GM21737 (cell line): ENCODE results near the gene PLEKHJ1.

Experiments
- ATAC-seq: cut with Tn5 transposase; IDR thresholded peaks from one replicate; pipeline ENCODE4 v1.9.1; 2021; ENCODE audit warnings: mild to moderate bottlenecking, moderate library complexity; ENCODE audit not compliant: unreplicated experiment

The PLEKHJ1 gene

DNA sequence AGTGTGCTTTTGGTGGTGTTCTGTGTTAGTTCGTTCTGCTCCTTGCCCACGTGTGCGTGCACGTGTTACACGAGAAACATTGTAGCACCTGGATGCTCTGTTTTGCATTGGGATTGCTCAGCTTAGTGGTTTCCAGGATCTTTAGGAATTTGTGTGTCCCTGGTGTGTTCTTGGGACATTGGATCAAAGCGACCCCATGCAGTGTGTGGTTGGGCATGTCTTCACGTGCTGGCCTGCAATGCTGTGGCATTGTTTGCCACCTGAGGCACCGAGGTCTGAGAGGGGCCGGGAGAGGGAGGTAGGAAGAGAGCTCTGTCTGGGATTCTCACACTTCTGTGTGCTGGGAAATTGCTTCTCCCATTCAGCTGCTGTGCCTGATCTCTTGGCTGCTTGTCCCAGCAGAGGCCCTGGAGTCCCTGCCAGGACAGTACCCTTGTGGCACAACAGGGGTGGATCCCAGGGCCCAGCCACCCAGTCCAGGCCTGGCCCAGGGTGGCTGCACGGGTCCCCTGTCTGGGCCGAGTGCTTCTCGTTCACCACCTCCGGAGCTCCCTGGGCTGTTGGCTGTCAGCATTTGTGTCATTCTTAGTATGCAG lies 11.3 kb downstream of the PLEKHJ1 start:
- ATAC-seq: no peak

DNA sequence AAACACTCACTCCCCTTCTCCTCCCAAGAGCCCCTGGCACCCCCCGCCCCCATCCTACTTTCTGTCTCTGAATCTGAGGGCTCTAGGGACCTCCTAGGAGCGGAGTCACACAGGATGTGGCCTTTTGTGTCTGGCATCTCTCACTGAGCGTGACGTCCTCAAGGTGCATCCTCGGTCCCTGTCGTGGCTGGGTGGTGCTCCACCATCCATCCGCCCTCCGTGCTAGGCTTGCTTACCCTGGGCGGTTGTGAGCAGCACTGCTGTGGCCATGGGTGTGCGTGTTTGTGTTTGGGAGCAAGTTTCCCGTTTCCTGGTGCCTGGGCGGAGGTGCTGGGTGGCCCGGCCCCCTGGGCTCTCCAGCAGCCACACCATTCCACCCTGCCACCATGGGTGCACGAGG lies 12.2 kb downstream of the PLEKHJ1 start:
- ATAC-seq: no peak

DNA sequence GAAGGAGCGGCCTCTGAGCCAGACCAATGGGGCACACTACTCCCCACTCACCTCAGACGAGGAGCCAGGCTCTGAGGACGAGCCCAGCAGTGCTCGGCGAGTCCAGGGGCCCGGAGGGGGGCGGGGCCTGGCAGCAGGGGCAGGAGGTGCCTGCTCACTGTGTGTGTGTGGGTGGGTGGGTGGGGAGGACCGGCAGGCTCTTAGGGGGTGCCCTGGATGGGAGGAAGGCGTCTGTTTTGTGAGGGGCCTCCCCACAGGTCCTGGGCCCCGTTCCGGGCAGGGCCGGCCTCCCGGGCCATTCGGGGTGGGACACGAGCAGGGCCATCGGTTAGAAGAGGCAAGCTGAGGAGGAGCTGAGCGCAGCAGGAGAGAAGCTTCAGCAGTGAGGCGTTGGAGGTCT lies 12.7 kb downstream of the PLEKHJ1 start:
- ATAC-seq: no peak

DNA sequence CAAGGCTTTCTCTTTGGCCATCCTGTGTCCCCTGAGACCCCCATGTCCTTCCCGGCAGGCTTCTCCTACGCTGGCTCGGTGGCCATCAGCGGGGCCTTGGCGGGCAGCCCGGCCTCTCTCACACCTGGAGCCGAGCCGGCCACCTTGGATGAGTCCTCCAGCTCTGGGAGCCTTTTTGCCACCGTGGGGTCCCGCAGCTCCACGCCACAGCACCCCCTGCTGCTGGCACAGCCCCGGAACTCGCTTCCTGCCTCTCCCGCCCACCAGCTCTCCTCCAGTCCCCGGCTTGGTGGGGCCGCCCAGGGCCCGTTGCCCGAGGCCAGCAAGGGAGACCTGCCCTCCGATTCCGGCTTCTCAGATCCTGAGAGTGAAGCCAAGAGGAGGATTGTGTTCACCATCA lies 14.2 kb downstream of the PLEKHJ1 start:
- ATAC-seq: no peak

DNA sequence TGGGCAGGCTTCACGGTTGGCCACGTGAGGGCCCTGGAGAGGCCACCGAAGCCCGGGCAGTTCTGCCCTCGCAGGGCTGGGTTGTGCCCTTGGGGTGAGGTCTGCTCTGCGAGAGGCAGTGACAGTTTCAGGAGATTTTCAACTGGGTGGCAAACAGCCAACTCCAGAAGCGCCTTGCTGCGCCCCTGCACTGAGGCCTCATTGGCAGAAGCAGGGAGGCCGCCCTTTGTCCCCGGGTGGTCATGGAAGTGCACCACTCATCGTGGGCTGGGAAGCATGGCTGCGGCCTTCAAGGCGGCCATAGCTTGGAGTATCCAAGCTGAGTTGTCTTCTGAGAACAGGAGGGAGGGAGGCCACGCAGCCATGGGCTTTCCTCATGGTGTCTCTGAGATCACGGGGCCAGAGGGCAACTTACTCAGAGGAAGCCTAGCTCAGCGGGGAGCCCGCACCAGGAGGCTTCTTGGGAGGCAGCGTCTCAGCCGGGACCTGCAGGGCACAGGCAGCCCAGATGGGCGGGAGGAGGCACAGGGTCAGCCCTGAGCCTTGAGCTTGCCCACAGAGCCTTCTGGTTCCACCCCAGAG lies 14.8 kb downstream of the PLEKHJ1 start:
- ATAC-seq: no peak

DNA sequence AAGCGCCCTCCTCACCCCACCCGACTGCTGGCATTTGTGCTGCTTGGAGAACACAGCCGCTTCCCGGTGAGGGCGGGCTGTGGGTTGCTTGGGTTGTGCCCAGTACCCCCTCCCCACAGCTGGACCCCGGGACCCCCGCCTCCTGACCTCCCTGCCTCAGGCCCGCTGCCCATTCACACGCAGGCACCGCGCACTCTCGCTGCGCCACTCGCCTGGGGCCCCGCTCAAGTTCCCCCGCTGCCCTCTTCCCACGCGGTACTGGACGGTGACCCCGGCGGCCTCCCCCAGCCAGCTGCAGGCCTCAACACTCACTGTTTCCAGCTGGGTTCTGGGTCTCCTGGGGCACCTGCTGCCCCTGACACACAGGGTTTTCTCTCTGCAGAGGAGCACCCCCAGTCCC lies 16.4 kb downstream of the PLEKHJ1 start:
- no peak for ATAC-seq

DNA sequence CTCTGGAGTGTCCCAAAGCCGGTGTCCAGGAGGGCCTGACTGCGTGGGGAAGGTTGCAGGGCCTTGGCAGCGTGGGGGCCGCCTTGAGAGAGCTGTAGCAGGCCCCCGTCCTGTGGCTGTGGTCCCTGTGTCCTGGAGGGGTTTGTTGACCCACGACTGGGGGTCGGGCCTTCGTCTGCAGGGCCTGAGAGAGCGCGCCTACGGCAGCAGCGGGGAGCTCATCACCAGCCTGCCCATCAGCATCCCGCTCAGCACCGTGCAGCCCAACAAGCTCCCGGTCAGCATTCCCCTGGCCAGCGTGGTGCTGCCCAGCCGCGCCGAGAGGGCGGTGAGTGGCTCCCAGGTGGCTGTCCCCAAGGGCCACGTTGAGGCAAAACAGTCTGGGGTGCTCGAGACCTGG lies 18.5 kb downstream of the PLEKHJ1 start:
- ATAC-seq: no peak

DNA sequence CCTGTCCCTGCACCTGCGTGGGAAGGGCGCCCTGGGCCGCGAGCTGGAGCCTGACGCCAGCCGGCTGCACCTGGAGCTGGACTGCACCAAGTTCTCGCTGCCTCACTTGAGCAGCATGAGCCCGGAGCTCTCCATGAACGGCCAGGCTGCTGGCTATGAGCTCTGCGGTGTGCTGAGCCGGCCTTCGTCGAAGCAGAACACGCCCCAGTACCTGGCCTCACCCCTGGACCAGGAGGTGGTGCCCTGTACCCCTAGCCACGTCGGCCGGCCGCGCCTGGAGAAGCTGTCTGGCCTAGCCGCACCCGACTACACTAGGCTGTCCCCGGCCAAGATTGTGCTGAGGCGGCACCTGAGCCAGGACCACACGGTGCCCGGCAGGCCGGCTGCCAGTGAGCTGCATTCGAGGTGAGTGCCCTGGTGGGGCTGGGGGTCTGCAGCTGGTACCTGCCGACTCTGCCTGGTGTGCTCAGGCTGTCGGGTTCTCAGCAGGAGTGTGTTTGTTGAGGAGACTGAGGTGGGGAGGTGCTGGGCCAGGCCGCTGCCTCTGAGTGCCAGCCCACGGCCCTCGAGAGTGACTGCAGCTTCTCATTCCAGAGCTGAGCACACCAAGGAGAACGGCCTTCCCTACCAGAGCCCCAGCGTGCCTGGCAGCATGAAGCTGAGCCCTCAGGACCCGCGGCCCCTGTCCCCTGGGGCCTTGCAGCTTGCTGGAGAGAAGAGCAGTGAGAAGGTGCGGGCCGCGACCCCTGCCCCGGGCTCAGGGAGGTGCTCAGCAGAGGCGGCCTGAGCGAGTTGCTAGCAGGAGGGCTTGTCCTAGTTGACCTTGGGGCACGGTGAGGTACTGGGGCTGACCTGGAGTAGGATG lies 19.5 kb downstream of the PLEKHJ1 start:
- ATAC-seq: no peak

DNA sequence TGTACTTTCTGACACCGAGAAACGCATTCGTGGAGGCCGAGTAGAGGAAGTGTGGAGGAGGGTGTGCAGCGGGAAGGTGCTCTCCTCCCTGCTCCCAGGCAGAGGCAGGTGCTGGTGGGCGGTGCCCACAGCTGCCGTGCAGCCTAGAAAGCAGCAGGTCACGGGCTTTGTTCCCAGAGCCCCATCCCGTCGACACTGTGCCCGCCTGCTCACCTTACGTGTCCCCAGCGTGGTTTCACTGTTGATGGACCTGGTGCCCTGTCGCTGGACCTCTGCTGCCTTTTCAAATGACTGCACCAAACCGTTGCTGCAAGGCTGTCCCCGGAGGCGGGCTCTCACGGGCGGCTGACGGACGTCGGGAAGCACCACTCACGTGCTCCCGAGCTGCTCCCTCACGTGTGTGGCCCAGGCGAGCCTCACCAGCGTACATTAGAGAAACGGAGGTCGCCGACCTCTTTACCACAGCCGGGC lies 20.8 kb downstream of the PLEKHJ1 start:
- ATAC-seq: no peak

DNA sequence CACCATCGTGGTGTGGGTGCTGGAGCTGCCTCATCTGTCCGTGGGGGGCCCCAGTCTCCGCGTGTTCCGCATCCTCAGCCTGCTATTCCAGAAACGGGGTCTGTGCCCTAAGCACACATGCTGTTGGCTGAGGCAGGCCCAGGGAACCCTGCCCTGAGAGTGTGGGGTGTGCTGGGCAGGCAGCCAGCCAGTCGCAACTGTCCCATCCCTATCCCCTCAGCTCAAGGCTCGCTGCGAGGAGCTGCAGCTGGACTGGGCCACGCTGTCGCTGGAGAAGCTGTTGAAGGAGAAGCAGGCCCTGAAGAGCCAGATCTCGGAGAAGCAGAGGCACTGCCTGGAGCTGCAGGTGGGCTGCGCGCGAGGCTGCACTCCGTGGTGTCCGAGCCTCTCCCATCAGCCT lies 21.9 kb downstream of the PLEKHJ1 start:
- no peak for ATAC-seq

DNA sequence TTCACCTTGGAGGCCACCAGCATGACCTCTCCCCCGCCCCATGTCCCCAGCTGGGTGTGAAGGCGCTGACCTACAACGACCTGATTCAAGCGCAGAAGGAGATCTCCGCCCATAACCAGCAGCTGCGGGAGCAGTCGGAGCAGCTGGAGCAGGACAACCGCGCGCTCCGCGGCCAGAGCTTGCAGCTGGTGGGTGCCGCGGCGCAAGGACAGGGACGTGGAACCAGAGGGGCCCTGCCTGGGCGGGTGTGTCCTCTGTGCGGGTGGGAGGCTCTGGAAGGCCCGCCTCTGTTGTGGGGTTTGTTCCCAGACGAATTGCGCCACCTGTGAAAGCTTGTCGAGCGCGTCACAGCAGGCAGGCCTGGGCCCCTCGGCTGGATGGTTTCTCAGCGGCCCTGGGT lies 22.3 kb downstream of the PLEKHJ1 start:
- no peak for ATAC-seq

DNA sequence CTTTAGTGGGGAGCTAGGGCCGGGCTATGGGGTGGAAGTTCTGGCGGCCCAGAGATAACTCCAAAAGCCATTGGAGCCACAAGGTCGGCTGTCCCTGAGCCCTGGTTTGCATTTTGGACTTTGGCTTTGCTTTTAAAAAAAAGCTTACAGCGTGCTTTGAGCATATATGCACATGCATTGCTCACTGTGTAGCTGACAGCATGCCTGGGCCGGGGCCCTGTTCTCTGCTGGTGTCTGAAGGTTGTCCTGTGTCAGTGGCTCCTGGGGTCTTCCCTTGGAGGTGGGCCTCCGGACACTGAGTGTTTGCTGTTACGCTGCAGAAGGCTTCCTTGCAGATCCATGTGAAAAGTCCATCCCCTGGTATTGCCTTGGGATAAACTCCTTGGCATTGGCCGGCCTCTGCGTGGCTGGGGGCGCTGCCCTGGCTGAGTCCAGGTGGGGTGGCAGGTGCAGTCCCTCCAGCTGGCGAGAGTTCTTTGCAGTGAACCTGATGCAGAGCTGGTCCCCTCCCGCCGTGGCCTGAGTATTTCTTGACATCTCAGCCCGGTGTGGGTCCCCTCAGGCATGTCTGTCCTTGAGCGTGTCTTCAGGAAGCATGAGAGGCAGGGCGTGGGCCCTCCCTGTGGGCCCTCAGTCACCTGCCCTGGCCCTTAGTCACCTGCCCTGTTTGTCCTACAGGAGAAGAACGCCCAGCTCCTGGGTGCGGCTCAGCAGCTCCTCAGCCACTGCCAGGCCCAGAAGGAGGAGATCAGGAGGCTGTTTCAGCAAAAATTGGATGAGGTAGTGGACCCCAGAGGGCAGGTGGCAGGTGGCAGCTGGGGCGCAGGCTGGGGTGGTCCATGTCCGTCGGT lies 23.0 kb downstream of the PLEKHJ1 start:
- no peak for ATAC-seq

DNA sequence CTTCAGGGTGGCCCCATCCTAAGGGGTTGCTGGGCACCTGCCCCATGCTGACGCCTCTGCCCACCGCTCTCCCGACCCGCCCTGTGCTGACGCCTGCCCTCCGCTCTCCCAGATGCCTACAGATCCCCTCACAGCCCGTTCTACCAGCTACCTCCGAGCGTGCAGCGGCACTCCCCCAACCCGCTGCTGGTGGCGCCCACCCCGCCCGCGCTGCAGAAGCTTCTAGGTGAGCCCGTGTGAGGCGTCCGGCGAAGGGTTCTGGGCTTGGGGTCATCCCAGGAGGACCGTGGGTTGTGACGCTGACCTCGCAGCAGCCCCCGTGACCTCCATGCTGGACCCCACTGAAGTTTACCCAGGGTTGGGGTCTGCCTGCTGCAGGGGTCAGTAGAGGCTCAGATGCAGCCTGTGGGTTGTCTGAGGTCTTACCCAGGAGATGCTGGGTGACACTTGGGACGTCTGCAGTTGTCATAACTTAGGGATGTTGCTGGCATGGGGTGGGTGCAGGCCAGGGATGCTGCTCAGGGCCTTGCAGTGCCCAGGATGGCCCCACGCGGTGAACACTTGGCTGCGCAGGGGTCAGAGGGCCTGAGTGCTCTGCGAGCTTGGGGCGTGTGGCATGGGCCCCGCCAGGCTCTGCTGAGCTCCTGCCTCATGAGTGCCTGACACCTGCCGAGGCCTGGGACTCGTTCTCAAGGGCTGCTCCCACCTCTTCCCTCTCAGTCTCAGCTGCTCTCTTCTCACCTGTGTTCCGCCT lies 25.0 kb downstream of the PLEKHJ1 start:
- ATAC-seq: no peak

DNA sequence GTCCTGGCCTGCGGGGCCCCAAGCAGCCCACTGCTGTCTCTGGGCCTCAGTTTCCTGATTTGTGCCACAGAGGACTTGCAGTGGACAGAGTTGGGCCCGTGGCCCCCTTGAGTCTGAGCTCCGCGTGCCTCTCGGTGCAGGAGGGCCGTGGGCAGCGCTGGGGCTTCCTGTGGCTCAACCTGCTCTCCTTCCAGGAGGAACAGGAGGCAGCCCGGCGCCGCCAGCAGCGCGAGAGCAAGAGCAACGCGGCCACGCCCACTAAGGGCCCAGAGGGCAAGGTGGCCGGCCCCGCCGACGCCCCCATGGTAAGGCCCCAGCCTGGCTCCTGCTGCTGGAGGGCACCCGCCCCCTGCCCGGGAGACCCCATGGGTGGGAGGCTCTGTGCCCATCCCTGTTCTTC lies 25.9 kb downstream of the PLEKHJ1 start:
- no peak for ATAC-seq

DNA sequence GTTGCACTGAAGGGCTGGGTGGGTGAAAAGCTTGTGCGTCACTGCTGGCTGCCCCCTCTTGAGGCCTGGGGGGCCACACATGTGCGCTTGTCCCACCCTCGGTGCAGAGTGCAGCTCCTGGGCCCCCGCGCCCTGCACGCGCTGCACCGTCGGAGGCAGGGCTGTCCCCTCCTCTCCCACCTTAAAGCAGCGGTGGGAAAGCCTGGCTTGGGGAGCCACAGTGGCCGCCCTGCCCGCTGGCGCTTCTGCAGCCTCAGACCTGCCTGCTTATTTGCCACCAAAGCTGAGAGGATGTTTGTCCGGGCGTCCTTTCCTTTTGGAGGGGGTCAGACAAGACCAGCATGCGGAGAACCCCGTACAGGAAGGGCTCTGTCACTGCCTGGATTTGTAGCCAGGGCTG lies 26.7 kb downstream of the PLEKHJ1 start:
- no peak for ATAC-seq

DNA sequence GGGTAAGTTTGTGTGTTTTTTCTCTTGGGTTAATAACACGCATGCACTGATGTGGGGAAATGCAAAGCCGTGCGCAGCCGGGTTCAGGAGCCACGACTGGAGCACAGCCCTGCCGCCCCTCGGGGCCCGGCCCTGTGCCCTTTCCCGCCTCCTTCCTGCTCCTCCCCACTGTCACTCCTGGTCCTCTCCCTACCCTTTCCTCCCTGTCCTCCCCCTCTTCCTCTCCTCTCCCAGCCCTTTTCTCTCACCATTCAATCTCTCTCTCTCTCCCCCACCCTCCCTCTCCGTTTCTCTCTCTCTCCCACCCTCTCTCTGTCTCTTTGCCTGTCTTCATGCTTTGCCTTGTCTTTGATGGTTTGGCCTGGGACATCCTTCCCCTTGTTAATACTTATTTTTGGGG lies 27.2 kb downstream of the PLEKHJ1 start:
- no peak for ATAC-seq

DNA sequence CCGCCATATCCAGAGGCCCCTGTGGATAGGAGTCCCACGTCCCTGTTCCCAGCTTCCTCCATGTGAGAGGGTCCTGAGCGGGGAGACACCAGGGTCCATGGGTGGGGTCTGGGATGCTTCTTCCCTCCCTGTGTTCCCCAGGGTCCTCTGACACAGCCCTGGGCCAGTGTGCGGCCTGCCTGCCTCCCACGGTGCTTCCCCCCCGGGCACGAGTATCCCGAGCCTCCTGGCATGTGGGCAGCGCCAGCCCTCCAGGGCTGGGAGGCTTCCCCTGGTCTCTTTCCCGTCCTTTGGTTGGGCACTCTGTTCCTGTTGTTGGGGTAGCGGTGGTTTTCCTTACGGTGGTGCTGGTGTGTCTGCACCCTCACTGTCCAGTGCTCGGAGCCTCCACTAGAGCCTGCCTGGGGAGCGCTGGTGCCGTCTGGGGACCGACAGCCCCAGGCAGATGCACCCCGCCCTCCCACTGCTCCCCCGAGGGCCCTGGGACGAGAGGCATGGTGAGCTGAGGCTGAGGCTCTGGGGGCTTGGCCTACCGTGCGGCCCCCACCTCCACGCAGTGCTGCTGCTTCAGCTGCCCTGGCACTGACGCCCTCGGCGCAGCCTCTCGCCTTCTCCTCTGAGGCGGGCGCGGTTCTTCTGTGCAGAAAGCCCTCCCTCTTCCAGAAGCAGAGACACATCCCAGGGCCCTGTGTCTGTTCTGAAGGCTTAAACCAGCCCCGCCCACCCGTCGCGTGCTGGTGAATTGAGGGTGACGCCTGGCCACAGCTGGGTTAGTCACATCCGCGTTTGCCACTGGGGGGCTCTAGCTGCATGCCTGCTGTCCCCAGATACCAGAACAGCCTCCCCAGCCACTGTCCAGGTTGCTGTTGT lies 27.9 kb downstream of the PLEKHJ1 start:
- ATAC-seq: no peak

DNA sequence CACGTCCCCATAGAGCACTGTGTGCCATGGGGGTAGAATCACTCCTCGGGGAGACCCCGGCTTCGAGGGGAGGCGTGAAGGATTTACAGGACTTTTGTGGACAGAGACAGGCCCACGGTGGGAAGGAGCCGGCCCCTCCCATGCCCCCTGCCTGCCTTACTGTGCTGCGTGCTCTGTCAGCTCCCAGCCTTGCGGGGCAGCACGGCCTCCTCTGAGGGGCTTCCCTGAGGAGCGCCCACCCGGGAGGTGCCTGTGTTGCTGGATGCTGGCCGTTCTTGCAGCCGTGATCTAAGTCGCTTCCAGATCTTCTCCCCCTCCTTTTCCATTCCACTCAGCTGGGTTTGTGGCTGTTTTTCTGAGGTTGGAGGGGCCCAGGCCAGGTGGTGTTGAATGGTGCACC lies 29.1 kb downstream of the PLEKHJ1 start:
- ATAC-seq: no peak

DNA sequence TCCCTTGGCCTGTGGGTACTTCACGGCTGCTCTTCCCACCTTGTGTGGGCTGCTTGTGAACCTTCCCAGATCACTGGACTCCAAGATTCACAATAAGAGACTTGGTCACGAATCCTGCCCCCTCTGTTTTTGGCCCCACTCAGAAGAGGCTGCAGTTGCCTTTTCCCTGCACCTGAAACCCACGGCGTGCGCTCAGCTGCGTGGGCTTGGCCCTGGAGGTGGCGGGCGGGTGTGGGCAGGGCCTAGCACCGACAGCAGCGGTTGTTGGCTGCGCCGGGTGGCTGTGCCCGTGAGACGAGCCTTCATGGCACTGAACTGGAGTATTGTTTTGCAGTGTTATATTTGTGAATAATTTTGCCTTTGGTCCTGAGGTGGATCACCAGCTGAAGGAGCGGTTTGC lies 33.8 kb downstream of the PLEKHJ1 start:
- ATAC-seq: no peak
